Spleen (tissue), 7 donors: ENCODE measurements around the gene PRKCB.

Source experiments
- POLR2A ChIP-seq, 3 donors: fragments of 450-650 bp; IDR thresholded peaks; one replicate each; pipeline ENCODE4 v1.5.1; 2017; ENCODE audit warnings: antibody characterized with exemption in 3 of 3, mild to moderate bottlenecking in 1 of 3
- POLR2AphosphoS5 ChIP-seq, 3 donors: sonication (generic); formaldehyde crosslinking; IDR thresholded peaks; one replicate each; pipeline ENCODE4 v1.5.1; 2017; ENCODE audit warnings: antibody characterized with exemption in 3 of 3
- TF ChIP-seq, protein P1 (sequence below), 11 experiments: fragments of 200-600 bp in 7 of 11; fragments of 450-650 bp in 4 of 11; sonication (generic) in 4 of 11; IDR thresholded peaks in 8 of 11; conservative IDR thresholded peaks in 3 of 11; 1 replicate in 7 of 11; 2 replicates in 4 of 11; pipeline versions ENCODE4 v1.4.0 to v1.8.0; 2016 to 2021; ENCODE audit warnings: antibody characterized with exemption in 11 of 11, inconsistent platforms in 4 of 11, mild to moderate bottlenecking in 1 of 11
- donor health status: DM: no; HTN: no; CAD: no; lungs with moderate emphysema.
- donor health status: DM: no; HTN: no; CAD: no.
- donor health status: DM: no; HTN: no; CAD: no.

DNA sequence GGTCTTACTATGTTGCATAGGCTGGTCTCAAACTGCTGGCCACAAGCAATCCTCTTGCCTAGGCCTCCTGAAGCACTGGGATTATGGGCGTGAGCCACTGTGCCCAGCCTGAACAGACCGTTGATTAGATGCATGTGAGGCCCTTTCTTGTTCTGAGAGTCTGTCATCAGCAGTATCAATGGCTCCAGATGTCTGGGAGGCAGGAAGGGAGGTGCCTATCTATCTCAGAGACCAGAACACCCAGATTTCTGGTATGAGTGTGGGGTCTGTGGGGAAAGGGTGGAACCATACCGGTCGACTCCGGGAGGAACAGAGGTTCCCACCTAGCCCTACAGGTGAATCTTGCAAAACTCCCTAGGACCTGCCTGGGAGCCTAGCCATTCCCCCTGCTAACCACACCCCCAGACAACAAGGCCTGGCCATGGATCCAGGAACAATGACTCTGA is 71.7 kb downstream of the PRKCB start:
- no peak for TF ChIP-seq POLR2A (IDR thresholded peaks at IDR 0.05)
- TF ChIP-seq, protein P1, sequence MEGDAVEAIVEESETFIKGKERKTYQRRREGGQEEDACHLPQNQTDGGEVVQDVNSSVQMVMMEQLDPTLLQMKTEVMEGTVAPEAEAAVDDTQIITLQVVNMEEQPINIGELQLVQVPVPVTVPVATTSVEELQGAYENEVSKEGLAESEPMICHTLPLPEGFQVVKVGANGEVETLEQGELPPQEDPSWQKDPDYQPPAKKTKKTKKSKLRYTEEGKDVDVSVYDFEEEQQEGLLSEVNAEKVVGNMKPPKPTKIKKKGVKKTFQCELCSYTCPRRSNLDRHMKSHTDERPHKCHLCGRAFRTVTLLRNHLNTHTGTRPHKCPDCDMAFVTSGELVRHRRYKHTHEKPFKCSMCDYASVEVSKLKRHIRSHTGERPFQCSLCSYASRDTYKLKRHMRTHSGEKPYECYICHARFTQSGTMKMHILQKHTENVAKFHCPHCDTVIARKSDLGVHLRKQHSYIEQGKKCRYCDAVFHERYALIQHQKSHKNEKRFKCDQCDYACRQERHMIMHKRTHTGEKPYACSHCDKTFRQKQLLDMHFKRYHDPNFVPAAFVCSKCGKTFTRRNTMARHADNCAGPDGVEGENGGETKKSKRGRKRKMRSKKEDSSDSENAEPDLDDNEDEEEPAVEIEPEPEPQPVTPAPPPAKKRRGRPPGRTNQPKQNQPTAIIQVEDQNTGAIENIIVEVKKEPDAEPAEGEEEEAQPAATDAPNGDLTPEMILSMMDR (IDR thresholded peaks at IDR 0.05 in 8 of 11, conservative IDR thresholded peaks at IDR 0.05 in 3 of 11), result no peak
- no peak for TF ChIP-seq POLR2AphosphoS5 (IDR thresholded peaks at IDR 0.05)
